Measurements from ENCODE around the gene R3HCC1L. TPM values are rescaled to one million over a fixed set of nuclear protein-coding genes. Genes with fewer than 3 reads are reported as not detected.

R3HCC1L gene
- total and polyA plus RNA-seq, 3 experiments from 2014 or later = 14.8 to 24.6 (median 24.3) TPM

DNA sequence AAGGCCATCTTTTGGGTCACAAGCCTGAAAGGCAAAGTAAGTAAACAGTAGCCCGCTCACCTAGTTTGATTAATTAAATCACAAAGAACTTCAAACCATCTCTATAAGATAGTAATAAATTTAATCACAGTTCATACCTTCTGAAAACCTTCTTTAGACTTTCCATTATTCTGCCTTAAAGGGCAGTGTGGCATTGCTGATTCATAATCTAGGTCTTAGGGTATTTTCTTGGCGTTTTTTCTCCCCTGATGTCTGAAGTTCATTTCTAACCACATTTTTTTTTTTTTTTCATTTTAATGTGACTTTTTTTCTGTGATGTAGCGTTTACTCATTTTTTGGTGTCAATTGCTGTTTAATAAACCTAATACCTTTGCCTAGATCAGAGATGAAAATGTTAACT, 106.1 kb downstream of the R3HCC1L start:
- Histone ChIP-seq H3K27ac (ENCODE audit: low read depth, low read length) (no peak overlapping the region), H3K36me3 (ENCODE audit: insufficient read depth, low read length) (peaks cover 27% of the 10 kb centered on the region), H3K4me1 (ENCODE audit: insufficient read depth, low read length) (no peaks in the 10 kb centered on the region), H3K27me3 (ENCODE audit: insufficient read depth, low read length, poor library complexity, severe bottlenecking) (no peaks in the 10 kb centered on the region), H3K4me3 (ENCODE audit: low read length) (no peak overlapping the region), H3K9me3 (ENCODE audit: low read length) (no peaks in the 10 kb centered on the region)
- peaks cover 2 to 9% (median 7%) of the 10 kb centered on the region in 3 donors for H3K4me1 Mint-ChIP-seq
- DNase-seq = no peak
- ChIA-PET CTCF (no interaction called here), POLR2A (no interaction called here)
- no peak overlapping the region for H3K4me3 Mint-ChIP-seq
- H3K36me3 Mint-ChIP-seq = peaks cover 7 to 88% (median 32%) of the 10 kb centered on the region in 3 donors
- no peaks in the 10 kb centered on the region for H3K27me3 Mint-ChIP-seq
- no peaks in the 10 kb centered on the region for H3K9me3 Mint-ChIP-seq
- no peak overlapping the region for H3K27ac Mint-ChIP-seq

DNA sequence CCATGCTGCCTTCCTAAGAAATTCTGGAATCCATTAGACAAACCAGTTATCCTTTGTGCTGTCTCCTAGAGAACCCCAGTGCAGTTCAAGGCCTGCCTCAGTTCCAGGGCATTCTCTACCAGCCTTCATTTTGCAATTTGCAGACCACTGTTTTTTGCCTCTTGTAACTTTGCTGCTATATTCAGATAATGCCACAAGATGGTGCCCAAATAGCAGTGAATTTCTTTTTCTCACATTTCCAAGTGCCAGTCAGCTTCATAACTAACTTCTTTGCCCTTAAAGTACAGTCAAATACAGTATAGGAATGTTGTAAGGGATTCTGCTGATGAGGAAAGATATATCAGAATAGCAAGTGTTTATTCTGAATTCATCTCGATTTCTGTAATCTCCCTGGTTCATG, 108.4 kb downstream of the R3HCC1L start:
- Mint-ChIP-seq H3K4me3 (no peak overlapping the region), H3K4me1 (peaks cover 0 to 3% (median under 1%) of the 10 kb centered on the region in 3 donors), H3K27me3 (no peaks in the 10 kb centered on the region), H3K9me3 (no peaks in the 10 kb centered on the region), H3K36me3 (peaks cover 7 to 88% (median 29%) of the 10 kb centered on the region in 3 donors), H3K27ac (peak overlapping the region in 1 of 8 donors; percentile 3)
- Histone ChIP-seq H3K4me3 (ENCODE audit: low read length) (no peak overlapping the region), H3K27me3 (ENCODE audit: insufficient read depth, low read length, poor library complexity, severe bottlenecking) (no peaks in the 10 kb centered on the region), H3K27ac (ENCODE audit: low read depth, low read length) (no peak overlapping the region), H3K36me3 (ENCODE audit: insufficient read depth, low read length) (peaks cover 32% of the 10 kb centered on the region), H3K4me1 (ENCODE audit: insufficient read depth, low read length) (no peaks in the 10 kb centered on the region), H3K9me3 (ENCODE audit: low read length) (no peaks in the 10 kb centered on the region)
- CTCF ChIA-PET = no interaction called here
- DNase-seq = no peak
- POLR2A ChIA-PET = no interaction called here

DNA sequence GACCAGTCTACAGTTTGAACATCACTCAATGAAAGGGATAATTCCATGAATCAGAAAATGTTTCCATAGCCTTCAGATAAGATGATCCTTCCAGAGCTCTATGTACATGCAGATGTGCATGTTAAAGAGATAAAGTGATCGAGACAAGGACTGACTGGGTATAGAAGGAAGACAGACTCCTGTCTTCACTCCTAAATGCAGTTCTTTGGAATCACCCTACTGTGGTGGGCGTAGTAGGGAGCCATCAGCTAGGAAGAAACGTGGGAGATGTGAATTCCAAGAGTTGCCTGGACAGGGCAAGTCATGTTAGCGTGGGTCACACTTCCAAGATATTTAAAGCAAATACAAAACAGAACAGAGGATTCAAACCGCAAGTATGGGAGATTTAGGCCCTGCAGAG, 109.7 kb downstream of the R3HCC1L start:
- no peak for DNase-seq
- Mint-ChIP-seq H3K4me1 (no peaks in the 10 kb centered on the region), H3K9me3 (no peaks in the 10 kb centered on the region), H3K27ac (peak overlapping the region in 1 of 8 donors; percentile 47), H3K36me3 (peaks cover 7 to 87% (median 32%) of the 10 kb centered on the region in 3 donors), H3K4me3 (no peak overlapping the region), H3K27me3 (no peaks in the 10 kb centered on the region)
- Histone ChIP-seq H3K4me3 (ENCODE audit: low read length) (no peak overlapping the region), H3K27ac (ENCODE audit: low read depth, low read length) (no peak overlapping the region), H3K36me3 (ENCODE audit: insufficient read depth, low read length) (peaks cover 42% of the 10 kb centered on the region), H3K27me3 (ENCODE audit: insufficient read depth, low read length, poor library complexity, severe bottlenecking) (no peaks in the 10 kb centered on the region), H3K9me3 (ENCODE audit: low read length) (no peaks in the 10 kb centered on the region), H3K4me1 (ENCODE audit: insufficient read depth, low read length) (no peaks in the 10 kb centered on the region)
- POLR2A ChIA-PET = no interaction called here
- CTCF ChIA-PET = no interaction called here

DNA sequence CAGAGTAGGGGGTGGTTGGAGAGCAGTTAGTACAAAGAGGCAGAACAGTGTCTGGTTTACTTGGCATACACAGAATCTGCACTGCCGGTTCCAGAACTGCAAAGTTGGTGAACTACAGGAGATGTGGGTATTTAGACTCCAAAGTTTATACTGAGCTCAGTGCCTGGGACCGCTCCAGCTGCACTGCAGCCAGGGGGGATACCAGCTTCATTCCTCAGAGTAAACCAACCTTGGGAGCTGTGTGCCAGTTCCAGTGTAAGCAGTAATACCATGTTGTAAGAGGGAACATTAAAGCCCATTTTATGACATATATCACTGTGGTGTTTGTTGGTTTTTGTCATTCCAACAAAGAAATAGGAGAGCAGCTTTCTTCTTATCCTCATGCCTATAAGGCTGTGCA, 110.1 kb downstream of the R3HCC1L start:
- H3K4me1 Mint-ChIP-seq = no peaks in the 10 kb centered on the region
- H3K27me3 Mint-ChIP-seq = no peaks in the 10 kb centered on the region
- no peak for DNase-seq
- H3K36me3 Mint-ChIP-seq = peaks cover 7 to 87% (median 30%) of the 10 kb centered on the region in 3 donors
- ChIA-PET POLR2A (interaction anchor here (0.6 kb wide), 1 partner anchor 17 kb away, joined by 3 read pairs; no protein-coding TSS in a partner anchor), CTCF (no interaction called here)
- H3K4me3 Mint-ChIP-seq = no peak overlapping the region
- no peaks in the 10 kb centered on the region for H3K9me3 Mint-ChIP-seq
- Histone ChIP-seq H3K4me3 (ENCODE audit: low read length) (no peak overlapping the region), H3K36me3 (ENCODE audit: insufficient read depth, low read length) (peaks cover 42% of the 10 kb centered on the region), H3K4me1 (ENCODE audit: insufficient read depth, low read length) (no peaks in the 10 kb centered on the region), H3K9me3 (ENCODE audit: low read length) (no peaks in the 10 kb centered on the region), H3K27me3 (ENCODE audit: insufficient read depth, low read length, poor library complexity, severe bottlenecking) (no peaks in the 10 kb centered on the region), H3K27ac (ENCODE audit: low read depth, low read length) (no peak overlapping the region)
- no peak overlapping the region for H3K27ac Mint-ChIP-seq

DNA sequence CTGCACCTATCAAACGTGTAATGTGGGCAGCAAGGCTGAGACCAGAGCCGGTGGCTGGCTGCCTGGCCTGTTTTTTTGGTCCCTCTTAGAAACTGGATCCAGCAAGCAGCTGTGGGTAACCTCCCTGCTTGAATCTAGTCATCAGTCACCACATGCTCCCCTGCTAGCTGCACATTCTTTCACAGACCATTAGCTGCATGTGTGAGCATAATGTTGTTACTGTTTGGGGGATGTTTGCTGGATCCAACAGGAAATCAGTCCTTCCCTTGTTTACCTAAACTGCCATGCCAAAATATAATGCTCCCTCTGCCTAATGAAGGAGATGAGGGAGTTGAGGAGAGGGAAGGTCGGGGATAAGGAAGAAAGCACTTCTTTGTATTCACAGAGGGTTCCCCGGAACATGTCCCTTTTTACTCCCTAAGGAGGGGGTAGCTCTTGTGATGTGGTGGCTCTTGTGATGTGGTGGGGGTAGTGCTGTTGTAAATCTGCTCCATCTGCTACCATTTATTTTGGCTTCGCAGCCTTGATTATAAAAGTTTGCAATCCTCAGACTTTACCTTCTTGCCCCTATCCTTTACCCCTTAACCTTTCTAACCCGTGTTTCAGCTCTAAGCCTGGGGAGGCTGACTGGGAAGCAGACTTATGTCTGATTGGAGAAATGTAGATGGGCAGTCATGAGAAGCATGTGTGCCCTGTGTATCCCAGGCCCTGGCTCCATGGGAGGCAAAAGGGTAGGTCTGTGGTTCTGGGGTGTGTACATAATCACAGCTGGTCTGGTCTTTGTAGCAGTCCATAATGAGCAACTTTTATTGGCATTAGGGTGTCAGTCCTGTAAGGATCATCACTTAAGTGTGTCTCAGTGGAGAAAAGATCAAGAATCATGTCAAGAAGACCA, 112.7 kb downstream of the R3HCC1L start:
- Mint-ChIP-seq H3K27me3 (no peaks in the 10 kb centered on the region), H3K36me3 (peaks cover 7 to 94% (median 35%) of the 10 kb centered on the region in 3 donors), H3K4me1 (no peaks in the 10 kb centered on the region), H3K9me3 (no peaks in the 10 kb centered on the region), H3K27ac (peak overlapping the region in 4 of 8 donors; percentile 11 to 47 (median 37)), H3K4me3 (no peak overlapping the region)
- POLR2A ChIA-PET = no interaction called here
- Histone ChIP-seq H3K9me3 (ENCODE audit: low read length) (no peaks in the 10 kb centered on the region), H3K27me3 (ENCODE audit: insufficient read depth, low read length, poor library complexity, severe bottlenecking) (no peaks in the 10 kb centered on the region), H3K27ac (ENCODE audit: low read depth, low read length) (no peak overlapping the region), H3K4me3 (ENCODE audit: low read length) (no peak overlapping the region), H3K36me3 (ENCODE audit: insufficient read depth, low read length) (peaks cover 46% of the 10 kb centered on the region), H3K4me1 (ENCODE audit: insufficient read depth, low read length) (no peaks in the 10 kb centered on the region)
- CTCF ChIA-PET = interaction anchor here (1.2 kb wide), 1 partner anchor 42 kb away, joined by 3 read pairs; no protein-coding TSS in a partner anchor
- no peak for DNase-seq

DNA sequence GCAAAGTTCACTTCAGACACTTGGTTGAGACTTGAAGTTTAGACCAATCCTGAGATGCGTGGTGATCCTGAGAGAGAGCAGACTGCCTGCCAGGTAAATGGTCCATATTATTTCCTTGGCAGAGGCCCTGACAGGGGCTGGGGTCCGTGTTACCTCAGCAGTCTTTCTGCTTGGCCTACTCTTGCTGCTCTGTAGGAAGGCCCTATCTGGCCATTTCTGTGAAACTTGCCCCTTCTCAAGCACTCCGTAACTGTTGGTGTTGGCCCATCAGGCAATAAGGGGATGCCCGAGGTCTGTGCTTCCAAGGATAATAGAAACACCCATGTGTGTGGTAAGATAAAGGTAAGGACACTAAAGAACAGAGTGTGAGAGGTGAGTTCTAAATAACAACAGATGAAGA, 113.6 kb downstream of the R3HCC1L start:
- Mint-ChIP-seq H3K9me3 (no peaks in the 10 kb centered on the region), H3K36me3 (peaks cover 7 to 90% (median 35%) of the 10 kb centered on the region in 3 donors), H3K27me3 (no peaks in the 10 kb centered on the region), H3K4me3 (no peak overlapping the region), H3K27ac (peak overlapping the region in 1 of 8 donors; percentile 91), H3K4me1 (no peaks in the 10 kb centered on the region)
- no peak for DNase-seq
- H3K4me3 ChIP-seq (ENCODE audit: low read length) = no peak overlapping the region
- peaks cover 44% of the 10 kb centered on the region for H3K36me3 ChIP-seq (ENCODE audit: insufficient read depth, low read length)
- H3K9me3 ChIP-seq (ENCODE audit: low read length) = no peaks in the 10 kb centered on the region
- ChIA-PET CTCF (no interaction called here), POLR2A (no interaction called here)
- H3K27ac ChIP-seq (ENCODE audit: low read depth, low read length) = no peak overlapping the region
- H3K27me3 ChIP-seq (ENCODE audit: insufficient read depth, low read length, poor library complexity, severe bottlenecking) = no peaks in the 10 kb centered on the region
- no peaks in the 10 kb centered on the region for H3K4me1 ChIP-seq (ENCODE audit: insufficient read depth, low read length)

DNA sequence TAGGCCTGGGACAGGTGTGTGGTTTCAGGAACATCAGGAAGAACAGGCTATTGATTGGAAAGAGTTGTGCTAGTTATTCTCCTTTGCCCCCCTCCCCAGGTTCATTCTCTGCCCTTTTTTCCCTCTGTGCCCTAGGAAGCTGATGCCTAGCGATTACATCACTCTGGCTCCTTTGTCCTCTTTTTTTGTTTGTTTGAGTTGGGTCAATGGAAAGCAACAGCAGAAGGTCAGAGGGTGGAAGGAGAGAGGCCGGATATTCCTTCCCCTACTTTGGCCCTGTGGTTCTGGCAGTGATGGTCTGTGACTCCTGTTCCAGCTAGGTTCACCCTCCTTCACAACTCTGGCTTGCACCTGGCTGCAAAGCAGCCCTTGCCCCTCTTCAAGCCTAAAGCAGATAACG, 114.7 kb downstream of the R3HCC1L start:
- H3K36me3 Mint-ChIP-seq = peaks cover 2 to 82% (median 31%) of the 10 kb centered on the region in 3 donors
- H3K9me3 Mint-ChIP-seq = no peaks in the 10 kb centered on the region
- no peaks in the 10 kb centered on the region for H3K27me3 Mint-ChIP-seq
- peaks cover 39% of the 10 kb centered on the region for H3K36me3 ChIP-seq (ENCODE audit: insufficient read depth, low read length)
- no peak overlapping the region for H3K4me3 ChIP-seq (ENCODE audit: low read length)
- H3K4me1 ChIP-seq (ENCODE audit: insufficient read depth, low read length) = no peaks in the 10 kb centered on the region
- no peak for DNase-seq
- no peaks in the 10 kb centered on the region for H3K4me1 Mint-ChIP-seq
- no peak overlapping the region for H3K4me3 Mint-ChIP-seq
- H3K27me3 ChIP-seq (ENCODE audit: insufficient read depth, low read length, poor library complexity, severe bottlenecking) = no peaks in the 10 kb centered on the region
- H3K27ac ChIP-seq (ENCODE audit: low read depth, low read length) = no peak overlapping the region
- POLR2A ChIA-PET = no interaction called here
- CTCF ChIA-PET = no interaction called here
- H3K9me3 ChIP-seq (ENCODE audit: low read length) = no peaks in the 10 kb centered on the region
- peak overlapping the region in 3 of 8 donors; percentile 4 to 54 (median 35) for H3K27ac Mint-ChIP-seq

DNA sequence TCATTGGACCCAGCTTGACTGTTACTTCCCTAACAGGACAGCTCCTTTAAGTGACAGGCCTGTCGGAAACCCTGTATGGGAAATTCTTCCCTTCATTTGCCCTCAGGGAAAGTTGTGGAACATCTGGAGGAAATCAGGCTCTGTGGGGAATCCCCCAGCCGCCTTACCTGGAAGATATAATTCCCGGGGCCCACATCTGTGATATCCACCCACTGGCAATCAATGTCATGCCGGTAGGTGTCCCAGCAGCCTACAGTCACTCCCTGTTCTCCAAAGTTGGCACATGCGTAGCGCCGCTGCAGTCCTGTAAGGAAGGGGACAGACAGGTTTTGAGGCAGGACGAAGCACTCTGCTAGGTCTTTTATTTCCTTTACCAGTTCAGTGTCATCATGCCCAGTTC, 116.9 kb downstream of the R3HCC1L start:
- Histone ChIP-seq H3K27ac (ENCODE audit: low read depth, low read length) (no peak overlapping the region), H3K27me3 (ENCODE audit: insufficient read depth, low read length, poor library complexity, severe bottlenecking) (no peaks in the 10 kb centered on the region), H3K36me3 (ENCODE audit: insufficient read depth, low read length) (peaks cover 24% of the 10 kb centered on the region), H3K9me3 (ENCODE audit: low read length) (no peaks in the 10 kb centered on the region), H3K4me3 (ENCODE audit: low read length) (no peak overlapping the region), H3K4me1 (ENCODE audit: insufficient read depth, low read length) (no peaks in the 10 kb centered on the region)
- ChIA-PET CTCF (no interaction called here), POLR2A (no interaction called here)
- H3K9me3 Mint-ChIP-seq = no peaks in the 10 kb centered on the region
- no peak overlapping the region for H3K27ac Mint-ChIP-seq
- H3K36me3 Mint-ChIP-seq = peaks cover 0 to 77% (median 28%) of the 10 kb centered on the region in 3 donors
- H3K4me1 Mint-ChIP-seq = no peaks in the 10 kb centered on the region
- no peak overlapping the region for H3K4me3 Mint-ChIP-seq
- no peaks in the 10 kb centered on the region for H3K27me3 Mint-ChIP-seq
- DNase-seq = no peak

Measured in CD8-positive, alpha-beta memory T cell (primary cell).